ENCODE measurements around the gene PPP1R9B. TPM values are rescaled to one million over a fixed set of nuclear protein-coding genes. Genes with fewer than 3 reads are reported as not detected.

PPP1R9B gene
- total RNA-seq, 3 donors from 2014 or later (not counting 1 experiment from before 2014, with no cell fraction given): 124 to 162 (median 135) TPM

DNA sequence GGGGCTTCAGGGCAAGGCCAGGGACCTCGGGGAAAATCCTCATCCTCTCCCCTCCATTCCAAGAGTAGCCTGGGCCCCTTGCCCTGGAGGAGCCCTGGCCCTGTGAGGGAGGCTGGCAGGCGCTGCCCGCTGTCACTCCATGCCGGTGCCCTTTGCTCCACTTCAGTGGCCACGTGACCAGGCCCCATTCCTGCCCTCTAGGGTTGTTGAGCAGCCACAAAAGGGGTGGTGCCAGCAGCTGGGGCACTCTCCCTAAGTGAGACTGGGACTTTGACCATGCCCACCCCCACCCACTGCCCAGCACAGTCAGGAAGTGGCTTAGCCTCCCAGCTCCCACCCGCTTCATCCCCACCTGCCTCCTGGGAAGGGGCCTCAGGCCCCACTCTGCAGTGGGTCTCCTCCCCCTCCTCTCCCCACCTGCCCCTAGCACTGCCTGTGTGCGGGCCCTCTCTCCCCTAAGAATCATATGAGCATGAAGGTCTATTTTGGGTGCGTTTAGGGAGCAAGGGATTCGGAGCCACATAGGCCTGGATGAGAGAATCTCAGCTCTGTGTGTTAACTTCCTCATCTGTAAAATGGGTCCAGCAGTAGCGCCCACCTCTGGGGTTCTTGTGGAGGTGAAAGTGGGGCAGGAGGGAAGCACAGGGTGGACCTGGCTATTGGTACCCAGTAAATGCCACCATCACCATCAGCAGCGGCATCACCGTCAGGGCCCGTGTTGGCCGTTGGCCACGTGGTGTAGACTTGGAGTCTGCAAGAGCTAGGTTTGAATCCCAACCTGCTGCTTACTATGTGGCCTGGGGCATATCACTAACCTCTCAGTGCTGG, 48.1 kb downstream of the PPP1R9B start:
- H3K36me3 ChIP-seq (ENCODE audit: control insufficient read depth, insufficient read depth, low read length): peaks cover 33% of the 10 kb centered on the region
- Mint-ChIP-seq H3K4me3 (no peak overlapping the region), H3K27ac (no peak overlapping the region), H3K4me1 (peaks cover 21 to 32% of the 10 kb centered on the region in 2 donors), H3K9me3 (no peaks in the 10 kb centered on the region), H3K27me3 (ENCODE audit: low read depth in 2 of 2) (no peaks in the 10 kb centered on the region), H3K36me3 (no peaks in the 10 kb centered on the region)
- no peaks in the 10 kb centered on the region for H3K27me3 ChIP-seq (ENCODE audit: control insufficient read depth, insufficient read depth, low read length)
- no peak for TF ChIP-seq CTCF (IDR thresholded peaks at IDR 0.05)
- DNase-seq: no peak
- H3K27ac ChIP-seq (ENCODE audit: low read length): no peak overlapping the region
- intact Hi-C loops (cut with micrococcal nuclease): no loop called here
- no peaks in the 10 kb centered on the region for H3K9me3 ChIP-seq (ENCODE audit: control insufficient read depth, insufficient read depth, low read length)
- H3K4me1 ChIP-seq (ENCODE audit: control insufficient read depth, insufficient read depth, low read length): peaks cover 35% of the 10 kb centered on the region
- no peak overlapping the region for H3K4me3 ChIP-seq (ENCODE audit: low read length)
- ATAC-seq: no peak
- 86% methylated on average over 14 of the region's 15 CpGs for WGBS (ENCODE audit: insufficient coverage)

- peaks cover 29 to 37% of the 10 kb centered on the region in 2 donors for H3K4me1 Mint-ChIP-seq
- no peak overlapping the region for H3K27ac ChIP-seq (ENCODE audit: low read length)
- 95% methylated on average over 17 of the region's 17 CpGs for WGBS (ENCODE audit: insufficient coverage)
- TF ChIP-seq CTCF (IDR thresholded peaks at IDR 0.05): no peak
- no peak for ATAC-seq
- H3K4me3 ChIP-seq (ENCODE audit: low read length): no peak overlapping the region
- H3K36me3 Mint-ChIP-seq: no peaks in the 10 kb centered on the region
- no peak overlapping the region for H3K27ac Mint-ChIP-seq
- H3K9me3 ChIP-seq (ENCODE audit: control insufficient read depth, insufficient read depth, low read length): no peaks in the 10 kb centered on the region
- peaks cover 42% of the 10 kb centered on the region for H3K4me1 ChIP-seq (ENCODE audit: control insufficient read depth, insufficient read depth, low read length)
- no peaks in the 10 kb centered on the region for H3K9me3 Mint-ChIP-seq
- DNase-seq: no peak
- no peaks in the 10 kb centered on the region for H3K27me3 ChIP-seq (ENCODE audit: control insufficient read depth, insufficient read depth, low read length)
- H3K27me3 Mint-ChIP-seq (ENCODE audit: low read depth in 2 of 2): no peaks in the 10 kb centered on the region
- H3K4me3 Mint-ChIP-seq: no peak overlapping the region
- H3K36me3 ChIP-seq (ENCODE audit: control insufficient read depth, insufficient read depth, low read length): peaks cover 27% of the 10 kb centered on the region
- intact Hi-C loops (cut with micrococcal nuclease): no loop called here
Observed at GRCh38 chr17:50101346-50102163, 48.9 kb downstream of the PPP1R9B start.

DNA sequence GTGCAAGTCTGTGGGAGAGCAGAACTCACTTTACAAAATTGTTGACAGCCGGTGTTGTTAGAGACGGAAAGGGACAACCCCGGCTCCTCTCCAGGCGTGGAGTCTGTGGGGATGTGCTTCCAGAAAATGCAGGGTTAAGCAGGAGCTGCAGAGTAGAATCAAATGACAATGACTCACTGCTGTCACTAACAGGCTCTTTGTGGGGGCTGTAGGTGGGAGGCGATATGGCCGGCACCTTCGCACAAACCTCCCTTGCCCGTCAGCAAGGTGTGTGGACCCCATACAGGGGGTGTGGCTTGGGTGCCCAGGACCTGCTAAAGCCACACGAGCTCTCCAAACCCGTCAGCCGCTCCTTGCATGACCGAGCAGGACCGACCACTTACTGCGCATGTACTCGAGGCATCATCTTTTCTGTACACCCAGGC, 49.5 kb downstream of the PPP1R9B start:
- Mint-ChIP-seq H3K9me3 (no peaks in the 10 kb centered on the region), H3K27me3 (ENCODE audit: low read depth in 2 of 2) (no peaks in the 10 kb centered on the region), H3K27ac (no peak overlapping the region), H3K4me1 (peaks cover 35 to 38% of the 10 kb centered on the region in 2 donors), H3K4me3 (no peak overlapping the region), H3K36me3 (no peaks in the 10 kb centered on the region)
- DNase-seq (no peak), ATAC-seq (no peak)
- TF ChIP-seq CTCF (IDR thresholded peaks at IDR 0.05): no peak
- no peaks in the 10 kb centered on the region for H3K9me3 ChIP-seq (ENCODE audit: control insufficient read depth, insufficient read depth, low read length)
- WGBS (ENCODE audit: insufficient coverage): 90% methylated on average over 15 of the region's 15 CpGs
- peaks cover 23% of the 10 kb centered on the region for H3K36me3 ChIP-seq (ENCODE audit: control insufficient read depth, insufficient read depth, low read length)
- no peak overlapping the region for H3K4me3 ChIP-seq (ENCODE audit: low read length)
- intact Hi-C loops (cut with micrococcal nuclease): no loop called here
- peaks cover 48% of the 10 kb centered on the region for H3K4me1 ChIP-seq (ENCODE audit: control insufficient read depth, insufficient read depth, low read length)
- no peaks in the 10 kb centered on the region for H3K27me3 ChIP-seq (ENCODE audit: control insufficient read depth, insufficient read depth, low read length)
- H3K27ac ChIP-seq (ENCODE audit: low read length): no peak overlapping the region
